Left ventricle myocardium inferior (tissue), 1 donor: ENCODE measurements around the gene SKIL. TPM values are rescaled to one million over a fixed set of nuclear protein-coding genes. Genes with fewer than 3 reads are reported as not detected.

Experiments
- DNase-seq: peaks from one replicate; pipeline ENCODE4 v3.0.0-alpha.2; 2020
- H3K27ac ChIP-seq: fragments of 200-600 bp; replicated peaks from 2 replicates; pipeline ENCODE4 v1.8.0; 2021
- H3K27me3 ChIP-seq: fragments of 200-600 bp; 2 replicates; pipeline ENCODE4 v1.8.0; 2021; ENCODE audit warnings: low read depth
- H3K36me3 ChIP-seq: fragments of 200-600 bp; 2 replicates; pipeline ENCODE4 v1.8.0; 2021
- H3K4me1 ChIP-seq: fragments of 200-600 bp; 2 replicates; pipeline ENCODE4 v1.8.0; 2021
- H3K4me3 ChIP-seq: fragments of 200-600 bp; 2 replicates; pipeline ENCODE4 v1.8.0; 2021; ENCODE audit warnings: mild to moderate bottlenecking, moderate library complexity
- H3K9me3 ChIP-seq: fragments of 200-600 bp; replicated peaks from 2 replicates; pipeline ENCODE4 v1.8.0; 2021
- intact Hi-C: fragments of 100-400 bp; cut with micrococcal nuclease; formaldehyde crosslinking; loops from one replicate; pipeline ENCODE4 v1.11.0; 2022
- total RNA-seq: library from RNA; stranded (reverse); fragmentation: NEBNext Ultra II Directional; extraction: Animal tissue kit (Norgen Biotek cat#: 25700); gene quantifications from one replicate; pipeline ENCODE4 v1.2.1, GENCODE V29; 2021
- TF ChIP-seq, protein P1 (sequence below): fragments of 200-600 bp; IDR thresholded peaks from 2 replicates; pipeline ENCODE4 v1.8.0; 2021; ENCODE audit warnings: antibody characterized with exemption, mild to moderate bottlenecking, borderline replicate concordance
- donor health status: DM: no; HTN: yes; CAD: no; lungs with severe emphysema.

The SKIL gene
- total RNA-seq, 1 donor from 2014 or later, result 21.5 TPM

DNA sequence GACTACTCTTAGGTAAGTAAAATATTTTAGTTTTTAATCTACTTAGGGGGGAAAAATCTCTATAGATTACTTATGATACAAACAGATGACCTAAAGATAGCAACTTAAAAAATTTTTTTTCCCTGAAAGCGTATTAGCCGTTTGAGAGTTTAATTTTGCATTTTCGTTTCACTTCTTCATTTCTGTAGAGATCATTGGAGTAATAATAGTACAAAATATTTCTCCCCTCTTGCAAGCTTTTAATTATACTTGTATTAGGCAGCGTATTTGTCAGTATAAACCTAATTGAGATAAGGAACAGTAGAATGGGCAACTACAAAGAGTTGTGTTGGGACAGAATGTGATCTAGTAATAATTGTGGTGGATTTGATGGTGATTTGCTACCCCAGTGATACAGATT is 10.3 kb downstream of the SKIL start:
- DNase-seq, result no peak
- no peak overlapping the region for H3K4me3 ChIP-seq
- no peak overlapping the region for H3K27ac ChIP-seq
- H3K4me1 ChIP-seq, result peaks cover 69% of the 10 kb centered on the region
- intact Hi-C loops, result loop anchor here (10.0 kb wide), 1 partner anchor 53 kb away; no protein-coding TSS in a partner anchor
- H3K9me3 ChIP-seq, result no peaks in the 10 kb centered on the region
- TF ChIP-seq, protein P1, sequence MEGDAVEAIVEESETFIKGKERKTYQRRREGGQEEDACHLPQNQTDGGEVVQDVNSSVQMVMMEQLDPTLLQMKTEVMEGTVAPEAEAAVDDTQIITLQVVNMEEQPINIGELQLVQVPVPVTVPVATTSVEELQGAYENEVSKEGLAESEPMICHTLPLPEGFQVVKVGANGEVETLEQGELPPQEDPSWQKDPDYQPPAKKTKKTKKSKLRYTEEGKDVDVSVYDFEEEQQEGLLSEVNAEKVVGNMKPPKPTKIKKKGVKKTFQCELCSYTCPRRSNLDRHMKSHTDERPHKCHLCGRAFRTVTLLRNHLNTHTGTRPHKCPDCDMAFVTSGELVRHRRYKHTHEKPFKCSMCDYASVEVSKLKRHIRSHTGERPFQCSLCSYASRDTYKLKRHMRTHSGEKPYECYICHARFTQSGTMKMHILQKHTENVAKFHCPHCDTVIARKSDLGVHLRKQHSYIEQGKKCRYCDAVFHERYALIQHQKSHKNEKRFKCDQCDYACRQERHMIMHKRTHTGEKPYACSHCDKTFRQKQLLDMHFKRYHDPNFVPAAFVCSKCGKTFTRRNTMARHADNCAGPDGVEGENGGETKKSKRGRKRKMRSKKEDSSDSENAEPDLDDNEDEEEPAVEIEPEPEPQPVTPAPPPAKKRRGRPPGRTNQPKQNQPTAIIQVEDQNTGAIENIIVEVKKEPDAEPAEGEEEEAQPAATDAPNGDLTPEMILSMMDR, result no peak
- no peaks in the 10 kb centered on the region for H3K27me3 ChIP-seq
- H3K36me3 ChIP-seq, result peaks cover 28% of the 10 kb centered on the region

DNA sequence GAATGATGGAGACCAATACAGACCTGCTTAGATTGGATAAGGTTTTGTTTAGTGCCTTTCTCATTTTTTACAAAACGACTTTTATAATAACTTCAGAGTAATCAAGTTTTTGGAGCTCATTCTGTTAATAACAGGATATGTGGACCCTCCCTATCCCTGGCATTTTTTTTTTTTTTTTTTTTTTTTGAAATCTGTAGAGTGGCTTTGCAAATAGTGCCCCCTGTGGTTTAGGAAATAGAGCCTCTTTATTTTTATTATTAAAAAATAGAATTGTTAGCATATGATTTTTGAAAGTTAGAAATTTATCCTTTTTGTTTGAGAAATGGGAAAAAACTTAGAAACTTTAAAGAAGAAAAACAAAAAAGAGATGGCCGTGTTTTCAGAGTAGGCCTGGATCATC is 11.4 kb downstream of the SKIL start:
- intact Hi-C loops, result loop anchor here (10.0 kb wide), 1 partner anchor 54 kb away; no protein-coding TSS in a partner anchor
- Histone ChIP-seq H3K36me3 (peaks cover 17% of the 10 kb centered on the region), H3K27me3 (no peaks in the 10 kb centered on the region), H3K27ac (no peak overlapping the region), H3K4me1 (peaks cover 69% of the 10 kb centered on the region), H3K9me3 (no peaks in the 10 kb centered on the region), H3K4me3 (no peak overlapping the region)
- no peak for DNase-seq
- TF ChIP-seq, protein P1, result peak; percentile 48

DNA sequence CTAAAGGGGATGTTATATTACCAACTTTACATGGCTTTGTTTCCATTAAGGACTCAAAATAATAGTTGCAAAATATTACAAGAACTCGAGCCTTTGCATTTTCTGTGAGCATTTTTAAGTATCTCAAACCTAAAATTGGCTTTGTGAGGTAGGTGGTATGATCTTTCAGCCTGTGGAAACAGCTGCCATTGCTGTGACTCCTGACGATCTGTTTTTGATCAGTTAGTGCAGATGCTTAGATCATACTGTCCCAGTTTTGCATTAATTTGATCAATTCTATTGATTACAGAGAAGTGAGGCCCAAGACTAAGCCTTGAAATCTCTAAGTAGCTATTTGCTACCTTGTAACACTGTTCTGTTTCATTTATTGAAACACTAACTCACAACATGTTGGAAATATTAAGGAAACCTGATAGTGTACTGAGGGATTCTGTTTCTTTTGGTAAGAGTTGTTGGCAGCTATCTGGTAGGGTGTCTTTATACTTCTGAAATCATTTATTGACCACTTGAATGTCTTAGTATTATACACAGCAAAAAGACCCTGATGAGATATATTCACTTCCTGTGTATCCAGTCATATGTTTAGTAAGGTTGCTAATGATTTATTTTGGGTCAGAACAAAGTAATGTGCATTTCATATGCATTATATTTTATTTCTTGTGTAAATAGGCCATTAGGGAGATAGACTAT is 14.8 kb downstream of the SKIL start:
- intact Hi-C loops, result no loop called here
- Histone ChIP-seq H3K27ac (no peak overlapping the region), H3K4me3 (no peak overlapping the region), H3K27me3 (no peaks in the 10 kb centered on the region), H3K36me3 (peaks cover 6% of the 10 kb centered on the region), H3K4me1 (peaks cover 53% of the 10 kb centered on the region), H3K9me3 (no peaks in the 10 kb centered on the region)
- no peak for DNase-seq
- TF ChIP-seq, protein P1, result no peak

DNA sequence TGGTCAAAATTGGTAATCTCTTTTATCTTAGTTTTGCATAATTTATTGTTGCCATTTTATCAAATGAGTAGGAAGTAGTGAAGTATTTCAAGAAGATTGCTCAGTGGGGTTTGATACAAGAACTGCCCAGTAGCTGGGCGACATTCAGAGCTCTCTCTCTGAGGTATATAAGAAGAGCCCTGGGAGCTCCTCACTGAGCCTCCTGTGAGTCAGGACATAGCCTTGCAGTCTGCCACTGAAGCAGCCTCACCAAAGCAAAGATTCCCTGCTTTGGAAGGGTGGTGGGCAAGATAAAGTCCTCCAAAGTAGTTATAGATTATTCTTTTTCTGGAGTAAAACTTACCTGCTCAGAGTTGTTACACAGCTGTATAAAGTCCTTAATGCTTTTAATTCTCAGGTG is 26.1 kb downstream of the SKIL start:
- intact Hi-C loops, result no loop called here
- H3K4me3 ChIP-seq, result no peak overlapping the region
- no peaks in the 10 kb centered on the region for H3K9me3 ChIP-seq
- H3K36me3 ChIP-seq, result peaks cover 80% of the 10 kb centered on the region
- H3K27me3 ChIP-seq, result no peaks in the 10 kb centered on the region
- H3K4me1 ChIP-seq, result no peaks in the 10 kb centered on the region
- no peak for DNase-seq
- TF ChIP-seq, protein P1, result no peak
- H3K27ac ChIP-seq, result no peak overlapping the region

DNA sequence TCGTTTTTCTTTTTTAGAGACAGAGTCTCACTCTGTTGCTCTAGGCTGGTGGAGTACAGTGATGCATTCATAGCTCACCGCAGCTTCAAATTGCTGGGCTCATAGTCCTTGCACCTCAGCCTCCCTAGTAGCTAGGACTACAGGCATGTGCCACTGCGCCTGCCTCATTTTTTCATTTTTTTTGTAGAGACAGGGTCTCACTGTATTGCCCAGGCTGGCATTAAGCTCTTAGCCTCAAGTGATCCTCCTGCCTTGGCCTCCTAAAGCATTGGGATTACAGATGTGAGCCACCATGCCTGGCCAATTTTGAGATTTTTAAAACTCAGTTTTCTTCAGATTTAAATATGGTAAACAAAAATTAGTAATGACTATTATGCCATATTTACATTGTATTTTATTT is 29.0 kb downstream of the SKIL start:
- H3K36me3 ChIP-seq, result peaks cover 92% of the 10 kb centered on the region
- H3K27ac ChIP-seq, result no peak overlapping the region
- no peak overlapping the region for H3K4me3 ChIP-seq
- intact Hi-C loops, result no loop called here
- H3K4me1 ChIP-seq, result no peaks in the 10 kb centered on the region
- TF ChIP-seq, protein P1, result no peak
- H3K27me3 ChIP-seq, result no peaks in the 10 kb centered on the region
- DNase-seq, result no peak
- H3K9me3 ChIP-seq, result no peaks in the 10 kb centered on the region
